H7 (cell line): Measurements from ENCODE around the gene LCN9. TPM values are rescaled to one million over a fixed set of nuclear protein-coding genes. Genes with fewer than 3 reads are reported as not detected.
"Not testable (repeated sequence)": the region's sequence is repeated elsewhere in the genome, so short reads cannot be mapped to it uniquely, and the experiment has no call there.

ENCODE experiments used
- DNase-seq: peaks from one replicate; pipeline ENCODE4 v3.0.0; 2012
- H3K27me3 ChIP-seq: 2 replicates; pipeline ENCODE4 v1.6.0; 2011; ENCODE audit warnings: mild to moderate bottlenecking, low read length; ENCODE audit not compliant: control insufficient read depth, insufficient read depth
- H3K36me3 ChIP-seq: replicated peaks from 2 replicates; pipeline ENCODE4 v1.5.1; 2011; ENCODE audit warnings: low read length; ENCODE audit not compliant: control insufficient read depth, insufficient read depth
- H3K4me3 ChIP-seq: 2 replicates; pipeline ENCODE4 v1.5.1; 2011; ENCODE audit warnings: low read depth, mild to moderate bottlenecking, control low read depth, low read length, moderate library complexity; ENCODE audit not compliant: insufficient read depth
- total RNA-seq: library from RNA; depleted of rRNA; stranded (reverse); fragments of >200 nt; shearing (Covaris generic); gene quantifications from 2 replicates; pipeline ENCODE4 v1.2.3, GENCODE V29; 2014

The LCN9 gene
- total RNA-seq, 1 experiment from 2014 or later = not detected

DNA sequence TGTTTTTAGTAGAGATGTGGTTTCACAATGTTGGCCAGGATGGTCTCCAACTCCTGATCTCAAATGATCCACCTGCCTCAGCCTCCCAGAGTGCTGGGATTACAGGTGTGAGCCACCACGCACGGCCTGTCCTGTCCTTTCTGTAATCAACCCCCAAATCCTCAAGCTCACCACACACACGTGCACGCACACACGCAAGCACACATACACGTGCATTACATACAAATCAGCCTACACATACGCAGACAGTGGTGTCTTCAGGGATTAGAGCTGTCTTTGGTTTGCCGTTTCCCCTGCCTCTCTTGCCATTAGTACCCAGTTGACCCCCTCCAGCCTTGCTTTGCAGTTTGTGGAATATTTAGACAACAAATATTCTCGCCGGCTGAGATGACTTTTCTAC is 30.3 kb upstream of the LCN9 start:
- Histone ChIP-seq H3K36me3 (no peaks in the 10 kb centered on the region), H3K4me3 (no peak overlapping the region), H3K27me3 (no peaks in the 10 kb centered on the region)
- DNase-seq = no peak

DNA sequence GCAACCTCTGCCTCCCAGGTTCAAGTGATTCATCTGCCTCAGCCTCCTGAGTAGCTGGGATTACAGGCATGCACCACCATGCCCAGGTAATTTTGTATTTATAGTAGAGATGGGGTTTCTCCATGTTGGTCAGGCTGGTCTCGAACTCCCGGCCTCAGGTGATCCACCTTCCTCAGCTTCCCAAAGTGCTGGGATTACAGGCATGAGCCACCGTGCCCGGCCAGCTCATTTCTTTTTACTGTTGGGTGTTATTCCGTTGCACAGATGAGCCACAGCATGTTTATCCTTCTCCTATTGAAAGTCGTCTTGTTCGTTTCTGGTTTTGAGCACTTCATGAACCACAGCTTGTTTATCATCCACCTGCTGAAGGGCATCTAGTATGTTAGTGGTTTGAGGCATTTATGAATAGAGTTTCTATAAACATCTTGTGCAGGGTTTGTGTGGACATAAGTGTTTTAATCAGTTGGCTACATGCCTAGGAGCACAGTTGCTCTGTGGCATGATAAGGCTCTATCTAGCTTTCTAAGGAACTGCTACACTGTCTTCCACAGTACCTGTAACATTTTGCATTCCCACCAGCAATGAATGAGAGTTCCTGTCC is 26.1 kb upstream of the LCN9 start:
- not testable (repeated sequence) for DNase-seq, H3K36me3 ChIP-seq, H3K27me3 ChIP-seq

DNA sequence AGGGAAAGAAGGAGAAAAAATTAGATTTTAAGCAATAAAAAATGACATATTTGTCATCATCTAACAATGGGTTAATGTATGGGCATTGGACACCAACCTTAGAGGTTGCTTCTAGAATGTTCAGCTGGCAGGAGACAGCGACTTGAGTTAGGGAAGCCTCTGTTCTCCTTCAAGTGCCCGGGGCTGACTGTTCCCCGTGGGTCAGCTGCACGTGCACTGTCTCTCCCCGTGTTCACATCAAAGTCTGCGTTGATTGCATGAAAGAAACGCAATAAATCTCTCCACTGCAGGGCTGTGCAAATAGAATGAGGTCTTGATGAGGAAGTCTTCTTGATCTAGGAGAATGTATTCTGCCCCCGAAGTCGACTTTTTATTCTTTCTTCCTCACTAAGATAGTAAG is 23.9 kb upstream of the LCN9 start, which contains the start of gene GLT6D1:
TSS of gene GLT6D1 (minus strand) at position 345 of the 400 bp plus-strand sequence. CDS start 353 bp downstream, outside the sequence.
- no peak for DNase-seq
- Histone ChIP-seq H3K4me3 (no peak within 1 kb of the TSS), H3K36me3 (no peaks in the 10 kb centered on the region), H3K27me3 (no peaks in the 10 kb centered on the region)

More for the DNA sequence above, 26.1 kb upstream of the LCN9 start:
- not testable (repeated sequence) for H3K4me3 ChIP-seq

DNA sequence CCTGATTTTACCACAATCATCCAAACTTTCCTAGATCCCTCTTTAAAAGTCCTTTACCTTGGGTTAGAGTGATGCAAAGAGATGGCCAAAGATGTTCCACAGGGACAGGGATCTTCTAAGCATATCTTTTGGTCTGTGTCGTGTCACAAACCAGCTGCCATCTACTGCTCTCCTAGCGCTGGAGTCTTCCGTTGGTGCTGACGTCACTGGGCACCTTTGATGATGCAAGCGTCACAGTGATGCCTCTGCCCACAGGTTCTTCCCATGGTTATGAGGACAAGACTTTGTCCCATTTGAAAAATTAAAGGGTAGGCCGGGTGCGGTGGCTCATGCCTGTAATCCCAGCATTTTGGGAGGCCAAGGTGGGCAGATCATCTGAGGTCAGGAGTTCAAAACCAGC is 22.1 kb upstream of the LCN9 start:
- H3K36me3 ChIP-seq = no peaks in the 10 kb centered on the region
- no peak overlapping the region for H3K4me3 ChIP-seq
- H3K27me3 ChIP-seq = no peaks in the 10 kb centered on the region
- no peak for DNase-seq

DNA sequence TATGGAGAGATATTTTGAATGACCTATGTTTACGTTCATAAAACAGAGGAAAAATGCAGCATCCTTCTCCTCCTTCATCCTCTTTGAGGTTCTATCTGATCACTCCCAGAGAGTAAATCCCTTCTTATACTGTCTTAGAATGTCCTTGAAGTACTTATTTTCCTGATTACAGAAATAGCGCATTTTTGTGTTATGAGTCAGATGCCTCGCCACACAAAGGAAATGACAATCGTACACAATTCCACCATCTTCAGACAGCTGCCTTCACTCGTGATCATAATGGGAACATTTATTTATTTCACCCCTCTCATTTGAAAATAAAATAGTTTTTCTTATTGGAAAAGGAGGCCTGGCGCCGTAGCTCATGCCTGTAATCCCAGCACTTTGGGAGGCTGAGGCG is 21.4 kb upstream of the LCN9 start:
- DNase-seq = no peak
- Histone ChIP-seq H3K4me3 (no peak overlapping the region), H3K36me3 (no peaks in the 10 kb centered on the region), H3K27me3 (no peaks in the 10 kb centered on the region)

DNA sequence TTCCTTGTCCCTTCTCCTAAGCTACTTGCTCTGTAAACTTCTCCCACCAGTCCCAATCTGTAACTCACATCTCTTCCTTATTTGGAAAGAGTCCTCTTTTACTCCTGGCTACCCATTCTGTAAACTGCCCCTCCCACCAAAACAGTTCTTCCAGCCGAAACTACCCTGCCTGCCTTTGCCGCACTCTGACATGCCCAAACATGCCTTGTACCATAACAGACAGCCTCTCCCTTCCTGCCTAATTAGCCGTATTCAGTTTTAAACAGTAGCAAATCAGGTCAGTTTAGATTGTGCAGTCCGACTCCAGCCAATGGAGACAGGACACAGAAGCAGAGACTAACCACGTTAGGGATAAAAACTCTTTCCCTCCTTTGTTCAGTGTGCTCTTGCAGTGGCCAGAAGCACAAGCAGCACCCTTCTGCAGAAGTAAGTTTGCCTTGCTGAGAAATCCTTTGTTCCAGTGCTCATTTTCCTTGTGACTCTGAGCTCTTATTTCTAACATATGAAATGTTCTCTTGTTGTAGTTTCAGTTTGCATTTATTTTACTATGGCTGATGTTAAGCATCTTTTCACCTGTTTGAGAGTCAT is 18.4 kb upstream of the LCN9 start:
- H3K27me3 ChIP-seq = no peaks in the 10 kb centered on the region
- no peaks in the 10 kb centered on the region for H3K36me3 ChIP-seq
- no peak overlapping the region for H3K4me3 ChIP-seq
- no peak for DNase-seq

DNA sequence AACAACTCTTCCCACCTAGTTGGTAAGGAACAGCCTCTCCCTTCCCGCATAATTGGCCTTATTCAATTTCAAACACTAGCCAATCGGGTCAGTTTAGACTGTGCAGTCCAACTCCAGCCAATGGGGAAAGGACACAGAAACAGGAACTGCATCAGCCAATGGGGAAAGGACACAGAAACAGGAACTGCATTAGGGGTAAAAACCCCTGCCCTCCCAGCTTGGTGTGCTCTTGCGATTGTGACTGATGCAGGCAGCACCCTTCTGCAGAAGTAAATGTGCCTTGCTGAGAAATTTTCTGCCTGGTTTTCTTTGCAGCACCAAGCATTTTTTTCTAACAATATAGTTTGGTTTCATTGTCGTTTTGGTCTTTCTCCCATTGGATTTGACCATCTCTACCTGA is 15.2 kb upstream of the LCN9 start:
- peaks cover 4% of the 10 kb centered on the region; the same call in 1 of the 2 replicates for H3K36me3 ChIP-seq
- H3K27me3 ChIP-seq = no peaks in the 10 kb centered on the region
- H3K4me3 ChIP-seq = no peak overlapping the region
- no peak for DNase-seq

DNA sequence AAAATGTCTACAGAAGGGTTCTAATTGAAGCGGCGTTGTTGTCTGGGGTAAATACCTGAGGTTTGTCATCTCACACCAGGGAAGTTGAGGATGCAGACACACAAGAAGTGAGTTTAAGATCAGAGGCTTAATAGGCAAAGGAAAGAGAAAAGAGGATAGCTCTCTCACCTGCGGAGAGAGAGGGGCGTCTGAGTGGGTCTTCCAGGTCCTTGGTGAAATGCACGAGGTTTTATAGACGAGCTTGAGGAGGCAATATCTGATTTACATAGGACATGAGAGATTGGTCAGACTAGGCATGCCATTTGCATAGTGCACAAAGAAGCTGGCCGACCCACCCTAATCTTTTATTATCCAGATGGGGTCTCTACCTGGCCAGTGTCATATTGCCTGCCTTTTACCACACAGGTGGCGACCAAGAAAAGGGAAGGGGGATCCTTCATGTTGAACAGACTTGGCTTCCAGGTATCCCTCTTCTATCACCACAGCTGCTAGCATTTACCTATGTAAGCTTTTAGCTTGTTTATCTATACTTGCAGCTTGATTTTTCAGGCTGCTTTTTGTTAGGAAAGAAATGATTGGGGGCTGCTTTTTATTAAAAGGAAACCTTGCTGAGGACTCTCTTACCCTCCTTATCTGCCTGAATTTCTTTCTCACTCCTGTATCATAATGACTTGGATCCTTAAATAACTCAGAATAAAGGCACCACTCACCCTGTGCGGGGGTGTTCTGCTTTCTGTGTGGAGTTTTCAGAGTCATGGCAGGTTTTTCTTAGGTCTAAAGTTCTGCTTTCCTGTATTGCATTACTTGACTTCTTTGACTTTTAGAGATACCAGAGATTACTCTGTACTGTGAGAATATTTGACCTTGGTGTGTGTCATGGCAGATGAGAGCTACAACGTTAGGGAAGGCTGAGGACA is 14.4 kb upstream of the LCN9 start:
- peaks cover 4% of the 10 kb centered on the region; the same call in 1 of the 2 replicates for H3K36me3 ChIP-seq
- H3K27me3 ChIP-seq = no peaks in the 10 kb centered on the region
- peak overlapping the region; percentile 25; the same call in 1 of the 2 replicates for H3K4me3 ChIP-seq
- no peak for DNase-seq

DNA sequence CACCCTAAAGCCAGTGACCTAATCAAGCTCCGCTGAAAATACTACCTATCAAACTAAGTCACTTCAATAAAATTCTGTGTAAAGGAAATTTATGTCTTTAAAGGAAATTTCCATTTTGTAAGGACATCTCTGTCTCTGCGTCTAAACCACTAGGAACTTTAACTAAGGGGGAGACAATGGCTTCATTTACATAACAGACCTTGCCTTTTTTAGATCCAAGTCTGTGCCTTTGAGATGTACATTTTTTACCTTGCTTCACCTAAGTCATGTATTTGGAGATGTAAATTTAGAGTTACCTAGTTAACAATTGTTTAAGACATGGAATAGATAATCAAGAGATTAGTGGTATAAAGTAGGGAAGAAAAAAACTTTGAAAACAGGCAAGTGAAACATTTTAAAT is 13.6 kb upstream of the LCN9 start:
- peak; percentile 24 for DNase-seq
- peak overlapping the region; percentile 25; the same call in 1 of the 2 replicates for H3K4me3 ChIP-seq
- peaks cover 4% of the 10 kb centered on the region for H3K36me3 ChIP-seq
- no peaks in the 10 kb centered on the region for H3K27me3 ChIP-seq

DNA sequence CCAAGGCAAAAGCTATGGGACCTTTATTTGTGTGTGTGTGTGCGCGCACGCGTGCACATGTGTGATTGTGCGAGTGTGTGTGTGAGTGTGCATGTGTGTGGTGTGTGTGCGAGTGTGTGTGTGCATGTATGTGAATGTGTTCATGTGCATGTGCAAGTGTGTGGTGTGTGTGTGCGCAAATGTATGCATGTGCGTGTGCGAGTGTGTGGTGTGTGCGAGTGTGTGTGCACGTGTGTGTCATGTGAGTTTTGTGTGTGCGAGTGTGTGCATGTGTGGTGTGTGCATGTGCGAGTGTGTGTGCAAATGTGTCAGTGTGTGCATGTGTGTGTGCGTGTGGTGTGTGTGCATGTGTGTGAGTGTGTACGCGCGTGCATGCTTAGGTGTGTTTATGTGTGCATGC is 12.7 kb upstream of the LCN9 start:
- DNase-seq = no peak
- H3K36me3 ChIP-seq = peaks cover 4% of the 10 kb centered on the region
- H3K27me3 ChIP-seq = no peaks in the 10 kb centered on the region
- H3K4me3 ChIP-seq = no peak overlapping the region

DNA sequence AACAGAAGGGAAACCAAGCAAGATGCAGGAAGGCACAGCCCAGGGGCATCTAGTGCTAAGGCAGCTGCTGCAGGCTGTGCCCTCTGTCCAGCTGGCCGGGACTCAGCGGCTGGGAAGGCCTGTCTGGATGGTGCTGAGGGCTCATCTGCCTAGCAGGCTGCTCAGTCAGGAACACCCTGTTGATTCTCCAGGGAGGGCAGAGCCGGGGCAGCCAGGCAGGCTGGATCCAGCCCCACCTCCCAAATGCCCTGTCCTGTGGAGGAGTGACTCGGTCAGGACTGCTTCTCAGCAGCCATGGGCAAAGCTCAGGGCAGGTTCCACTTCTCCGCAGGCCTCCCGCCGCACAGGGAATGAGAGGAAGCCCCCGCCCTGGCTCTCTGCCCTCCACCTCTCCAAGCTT is 7.8 kb upstream of the LCN9 start:
- H3K27me3 ChIP-seq = no peaks in the 10 kb centered on the region
- H3K36me3 ChIP-seq = peaks cover 3% of the 10 kb centered on the region
- no peak for DNase-seq
- H3K4me3 ChIP-seq = no peak overlapping the region

DNA sequence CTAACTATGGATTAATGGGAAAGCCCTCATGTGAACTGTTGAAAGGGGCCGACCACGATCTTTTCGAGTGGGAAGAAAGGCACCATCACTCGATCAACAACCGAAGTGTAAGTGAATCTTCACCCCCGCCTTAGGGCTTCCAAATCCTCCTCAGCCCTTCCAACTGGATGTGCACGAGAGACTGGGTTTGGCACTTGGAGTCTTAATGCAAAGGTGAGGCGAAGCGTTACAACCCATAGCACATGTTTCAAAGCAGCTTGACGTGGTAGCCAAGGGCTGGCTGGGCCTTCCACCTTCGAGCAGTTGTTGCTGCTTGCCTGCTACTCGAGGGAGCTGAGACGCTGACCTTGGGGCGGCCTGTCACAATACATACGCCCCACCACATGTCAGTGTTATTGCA is 5.7 kb upstream of the LCN9 start:
- Histone ChIP-seq H3K27me3 (no peaks in the 10 kb centered on the region), H3K36me3 (no peaks in the 10 kb centered on the region; the same call in none of the 2 replicates), H3K4me3 (no peak overlapping the region)
- no peak for DNase-seq

DNA sequence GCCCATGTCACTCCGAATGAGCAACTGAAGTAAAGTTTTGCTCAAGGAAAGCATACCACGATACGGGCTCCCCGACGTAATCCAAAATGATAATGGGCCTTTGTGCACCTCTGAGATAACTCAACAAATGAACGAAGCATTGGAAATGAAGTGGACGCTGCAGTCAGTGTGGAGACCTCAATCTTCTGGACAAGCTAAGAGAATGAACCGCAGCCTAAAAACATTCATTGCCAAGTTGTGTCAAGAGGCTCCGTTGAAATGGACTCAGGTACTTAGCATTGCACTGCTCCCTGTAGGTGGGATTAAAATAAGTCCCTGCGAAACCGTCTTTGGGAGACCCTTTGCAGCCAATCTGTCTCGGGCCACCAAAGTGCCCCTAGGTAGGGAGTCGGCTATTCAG is 3.9 kb upstream of the LCN9 start:
- no peak overlapping the region for H3K4me3 ChIP-seq
- DNase-seq = peak; percentile 19
- H3K27me3 ChIP-seq = no peaks in the 10 kb centered on the region
- H3K36me3 ChIP-seq = no peaks in the 10 kb centered on the region; the same call in none of the 2 replicates

DNA sequence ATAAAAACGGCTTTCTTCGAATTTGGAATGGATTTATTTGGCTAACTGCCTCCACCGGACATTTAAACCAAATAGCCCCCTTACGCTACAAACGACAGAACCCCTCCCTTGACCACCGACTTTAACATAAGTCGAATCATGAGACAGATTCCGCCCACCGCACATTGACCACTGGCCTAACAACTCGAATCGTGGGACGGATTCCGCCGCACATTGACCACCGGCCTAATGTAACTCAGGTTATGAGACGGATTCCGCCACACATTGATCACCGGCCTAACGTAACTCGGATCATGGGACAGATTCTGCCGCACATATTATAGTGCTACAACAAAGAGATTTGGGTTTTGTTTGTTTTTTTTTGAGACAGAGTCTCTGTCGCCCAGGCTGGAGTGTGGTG is 2.7 kb upstream of the LCN9 start:
- peak; percentile 7 for DNase-seq
- Histone ChIP-seq H3K4me3 (no peak overlapping the region), H3K36me3 (no peaks in the 10 kb centered on the region), H3K27me3 (no peaks in the 10 kb centered on the region)
